Stimulated activated naive CD4-positive, alpha-beta T cell (primary cell): ENCODE measurements around the gene IFT122.

Experiments
- DNase-seq, 6 experiments: peaks; one replicate each; lab custom pipeline; 2025; lab: John Stamatoyannopoulos, UW

IFT122 gene

GRCh38 chr3:129557548-129557894, 117.5 kb downstream of the IFT122 start:
- no peak for DNase-seq

- DNase-seq = no peak
These were observed 118.2 kb downstream of the IFT122 start for GRCh38 chr3:129558081-129558771.

GRCh38 chr3:129558772-129559564, 118.9 kb downstream of the IFT122 start:
- DNase-seq = no peak

GRCh38 chr3:129559565-129560079, 119.6 kb downstream of the IFT122 start:
- DNase-seq = no peak

- no peak for DNase-seq
These were observed 120.3 kb downstream of the IFT122 start for GRCh38 chr3:129560269-129560787.

GRCh38 chr3:129560911-129561594, 121.0 kb downstream of the IFT122 start:
- DNase-seq = no peak

GRCh38 chr3:129561619-129562248, 121.7 kb downstream of the IFT122 start:
- no peak for DNase-seq

GRCh38 chr3:129562803-129563202, 122.8 kb downstream of the IFT122 start:
- DNase-seq = no peak

GRCh38 chr3:129563332-129563731, 123.3 kb downstream of the IFT122 start:
- no peak for DNase-seq

GRCh38 chr3:129563850-129564535, 124.0 kb downstream of the IFT122 start:
- no peak for DNase-seq

- no peak for DNase-seq
These were observed 125.1 kb downstream of the IFT122 start for GRCh38 chr3:129564981-129565644.

- no peak for DNase-seq
These were observed 125.9 kb downstream of the IFT122 start for GRCh38 chr3:129565902-129566301.

GRCh38 chr3:129567176-129567705, 127.2 kb downstream of the IFT122 start:
- no peak for DNase-seq

- no peak for DNase-seq
These were observed 127.9 kb downstream of the IFT122 start for GRCh38 chr3:129567939-129568338.

- DNase-seq = no peak
These were observed 129.8 kb downstream of the IFT122 start for GRCh38 chr3:129569856-129570255.
